ENCODE results near the gene FAAP100. TPM values are rescaled to one million over a fixed set of nuclear protein-coding genes. Genes with fewer than 3 reads are reported as not detected.
A peak's percentile ranks its signal among the peaks of the same experiment; 100 is the strongest.

FAAP100 gene
- total RNA-seq, 1 donor from 2014 or later: 14.8 TPM

GRCh38 chr17:81509207-81509971 is 42.8 kb downstream of the FAAP100 start:
- ATAC-seq (no peak), DNase-seq (ENCODE audit: missing footprints) (no peak)
- intact Hi-C loops (cut with DNase I): no loop called here

GRCh38 chr17:81508639-81509206 is 43.4 kb downstream of the FAAP100 start:
- DNase-seq (ENCODE audit: missing footprints): no peak
- intact Hi-C loops (cut with DNase I): no loop called here
- ATAC-seq: no peak

- no peak for ATAC-seq
- intact Hi-C loops (cut with DNase I): no loop called here
- DNase-seq (ENCODE audit: missing footprints): no peak
Observed at GRCh38 chr17:81503619-81504018, 48.5 kb downstream of the FAAP100 start.

- intact Hi-C loops (cut with DNase I): no loop called here
- no peak for DNase-seq (ENCODE audit: missing footprints)
- ATAC-seq: no peak
Observed at GRCh38 chr17:81502471-81503017, 49.6 kb downstream of the FAAP100 start.

GRCh38 chr17:81500047-81500446 is 52.1 kb downstream of the FAAP100 start:
- DNase-seq (ENCODE audit: missing footprints): no peak
- no peak for ATAC-seq
- intact Hi-C loops (cut with DNase I): no loop called here

- intact Hi-C loops (cut with DNase I): no loop called here
- DNase-seq (ENCODE audit: missing footprints) (no peak), ATAC-seq (no peak)
Observed at GRCh38 chr17:81499601-81499970, 52.6 kb downstream of the FAAP100 start.

GRCh38 chr17:81498953-81499600 is 53.1 kb downstream of the FAAP100 start:
- no peak for DNase-seq (ENCODE audit: missing footprints)
- intact Hi-C loops (cut with DNase I): no loop called here
- ATAC-seq: peak; percentile 22

GRCh38 chr17:81494626-81495377 is 57.4 kb downstream of the FAAP100 start:
- intact Hi-C loops (cut with DNase I): no loop called here
- DNase-seq (ENCODE audit: missing footprints) (peak; percentile 40), ATAC-seq (no peak)

- DNase-seq (ENCODE audit: missing footprints) (no peak), ATAC-seq (no peak)
- intact Hi-C loops (cut with DNase I): no loop called here
Observed at GRCh38 chr17:81493198-81494038, 58.7 kb downstream of the FAAP100 start.

- intact Hi-C loops (cut with DNase I): no loop called here
- DNase-seq (ENCODE audit: missing footprints) (no peak), ATAC-seq (no peak)
Observed at GRCh38 chr17:81492706-81493105, 59.4 kb downstream of the FAAP100 start.

- ATAC-seq (no peak), DNase-seq (ENCODE audit: missing footprints) (no peak)
- intact Hi-C loops (cut with DNase I): no loop called here
Observed at GRCh38 chr17:81492202-81492601, 60.0 kb downstream of the FAAP100 start.

- DNase-seq (ENCODE audit: missing footprints) (no peak), ATAC-seq (no peak)
- intact Hi-C loops (cut with DNase I): no loop called here
Observed at GRCh38 chr17:81491761-81492160, 60.4 kb downstream of the FAAP100 start.

- DNase-seq (ENCODE audit: missing footprints): no peak
- no peak for ATAC-seq
- intact Hi-C loops (cut with DNase I): no loop called here
Observed at GRCh38 chr17:81491181-81491581, 61.0 kb downstream of the FAAP100 start.

- no peak for ATAC-seq
- DNase-seq (ENCODE audit: missing footprints): no peak
- intact Hi-C loops (cut with DNase I): loop anchor here (2.0 kb wide), 1 partner anchor 143 kb away; no protein-coding TSS in a partner anchor
Observed at GRCh38 chr17:81489998-81490992, 61.9 kb downstream of the FAAP100 start.
